KMS-11 (cell line): ENCODE data around the gene CD99.

Experiments
- H2AFZ ChIP-seq: fragments of 200-600 bp; sonication (generic); 2 replicates; pipeline ENCODE4 v1.6.1; 2016; ENCODE audit warnings: antibody characterized with exemption, mixed run types, low read depth
- H3K27ac ChIP-seq: fragments of 200-600 bp; sonication (generic); 2 replicates; pipeline ENCODE4 v1.6.1; 2016; ENCODE audit warnings: mild to moderate bottlenecking, mixed run types
- H3K27me3 ChIP-seq: fragments of 200-600 bp; sonication (generic); 2 replicates; pipeline ENCODE4 v1.6.1; 2017; ENCODE audit warnings: mild to moderate bottlenecking, low read depth, mixed run types, moderate library complexity; ENCODE audit not compliant: insufficient read depth
- H3K36me3 ChIP-seq: fragments of 200-600 bp; sonication (generic); 2 replicates; pipeline ENCODE4 v1.6.1; 2017; ENCODE audit warnings: mild to moderate bottlenecking, mixed run types; ENCODE audit not compliant: insufficient read depth
- H3K4me1 ChIP-seq: fragments of 200-600 bp; sonication (generic); 2 replicates; pipeline ENCODE4 v1.6.1; 2016; ENCODE audit warnings: mild to moderate bottlenecking, low read depth, mixed run types; ENCODE audit not compliant: poor library complexity, severe bottlenecking
- H3K4me2 ChIP-seq: fragments of 200-600 bp; sonication (generic); 2 replicates; pipeline ENCODE4 v1.7.0; 2016; ENCODE audit warnings: mild to moderate bottlenecking, mixed run types
- H3K4me3 ChIP-seq: fragments of 200-600 bp; sonication (generic); IDR thresholded peaks from 2 replicates; pipeline ENCODE4 v1.6.1; 2017; ENCODE audit warnings: low read depth, low read length, mixed read lengths; ENCODE audit not compliant: insufficient read depth
- H3K79me2 ChIP-seq: fragments of 200-600 bp; sonication (generic); 2 replicates; pipeline ENCODE4 v1.6.1; 2016; ENCODE audit warnings: low read depth, mixed run types; ENCODE audit not compliant: insufficient read depth
- H3K9ac ChIP-seq: fragments of 200-600 bp; sonication (generic); 2 replicates; pipeline ENCODE4 v1.6.1; 2016; ENCODE audit warnings: mild to moderate bottlenecking, mixed run types
- H4K20me1 ChIP-seq: fragments of 200-600 bp; sonication (generic); 2 replicates; pipeline ENCODE4 v1.6.1; 2016; ENCODE audit warnings: mild to moderate bottlenecking, mixed run types; ENCODE audit not compliant: insufficient read depth
- CTCF ChIP-seq: fragments of 200-600 bp; sonication (generic); conservative IDR thresholded peaks from 2 replicates; pipeline ENCODE4 v1.6.1; 2017; ENCODE audit warnings: low read depth, mild to moderate bottlenecking, antibody characterized with exemption, low read length, moderate library complexity, mixed read lengths

Gene CD99

GRCh38 chrX:2712890-2713840, 22.1 kb downstream of the CD99 start:
- Histone ChIP-seq H3K36me3 (no peaks in the 10 kb centered on the region), H3K9ac (no peak overlapping the region), H3K4me2 (no peak overlapping the region), H3K27me3 (no peaks in the 10 kb centered on the region), H2AFZ (no peak overlapping the region), H4K20me1 (no peaks in the 10 kb centered on the region), H3K4me1 (no peaks in the 10 kb centered on the region), H3K79me2 (no peaks in the 10 kb centered on the region), H3K27ac (no peak overlapping the region), H3K4me3 (no peak overlapping the region)
- no peak for TF ChIP-seq CTCF

GRCh38 chrX:2714551-2714950, 23.5 kb downstream of the CD99 start:
- H3K36me3 ChIP-seq: no peaks in the 10 kb centered on the region
- no peak for TF ChIP-seq CTCF
- H4K20me1 ChIP-seq: no peaks in the 10 kb centered on the region
- no peaks in the 10 kb centered on the region for H3K79me2 ChIP-seq
- no peak overlapping the region for H3K27ac ChIP-seq
- no peak overlapping the region for H2AFZ ChIP-seq
- H3K4me2 ChIP-seq: no peak overlapping the region
- H3K4me1 ChIP-seq: no peaks in the 10 kb centered on the region
- H3K4me3 ChIP-seq: no peak overlapping the region
- H3K27me3 ChIP-seq: no peaks in the 10 kb centered on the region
- H3K9ac ChIP-seq: no peak overlapping the region

- Histone ChIP-seq H2AFZ (no peak overlapping the region), H3K4me2 (no peak overlapping the region), H3K4me3 (no peak overlapping the region), H3K4me1 (no peaks in the 10 kb centered on the region), H4K20me1 (no peaks in the 10 kb centered on the region), H3K79me2 (no peaks in the 10 kb centered on the region), H3K27me3 (no peaks in the 10 kb centered on the region), H3K9ac (no peak overlapping the region), H3K27ac (no peak overlapping the region), H3K36me3 (no peaks in the 10 kb centered on the region)
- no peak for TF ChIP-seq CTCF
These were observed 24.0 kb downstream of the CD99 start for GRCh38 chrX:2715066-2715600.

- Histone ChIP-seq H3K27me3 (no peaks in the 10 kb centered on the region), H3K36me3 (no peaks in the 10 kb centered on the region), H3K27ac (no peak overlapping the region)
These were observed 26.2 kb downstream of the CD99 start for GRCh38 chrX:2717312-2717711.

More at GRCh38 chrX:2717312-2717711, 26.2 kb downstream of the CD99 start:
- Histone ChIP-seq H3K79me2 (no peaks in the 10 kb centered on the region), H3K4me3 (no peak overlapping the region), H3K4me1 (no peaks in the 10 kb centered on the region), H3K9ac (no peak overlapping the region), H2AFZ (no peak overlapping the region), H3K4me2 (no peak overlapping the region), H4K20me1 (no peaks in the 10 kb centered on the region)
- TF ChIP-seq CTCF: no peak
